T1000 (cell line): Measurements from ENCODE around the gene RUNDC3A.
"Not testable (repeated sequence)": the region's sequence is repeated elsewhere in the genome, so short reads cannot be mapped to it uniquely, and the experiment has no call there.

Experiments used
- DNase-seq: peaks from one replicate; lab custom pipeline; 2025; ENCODE audit warnings: mixed read lengths; lab: John Stamatoyannopoulos, UW

The RUNDC3A gene

DNA sequence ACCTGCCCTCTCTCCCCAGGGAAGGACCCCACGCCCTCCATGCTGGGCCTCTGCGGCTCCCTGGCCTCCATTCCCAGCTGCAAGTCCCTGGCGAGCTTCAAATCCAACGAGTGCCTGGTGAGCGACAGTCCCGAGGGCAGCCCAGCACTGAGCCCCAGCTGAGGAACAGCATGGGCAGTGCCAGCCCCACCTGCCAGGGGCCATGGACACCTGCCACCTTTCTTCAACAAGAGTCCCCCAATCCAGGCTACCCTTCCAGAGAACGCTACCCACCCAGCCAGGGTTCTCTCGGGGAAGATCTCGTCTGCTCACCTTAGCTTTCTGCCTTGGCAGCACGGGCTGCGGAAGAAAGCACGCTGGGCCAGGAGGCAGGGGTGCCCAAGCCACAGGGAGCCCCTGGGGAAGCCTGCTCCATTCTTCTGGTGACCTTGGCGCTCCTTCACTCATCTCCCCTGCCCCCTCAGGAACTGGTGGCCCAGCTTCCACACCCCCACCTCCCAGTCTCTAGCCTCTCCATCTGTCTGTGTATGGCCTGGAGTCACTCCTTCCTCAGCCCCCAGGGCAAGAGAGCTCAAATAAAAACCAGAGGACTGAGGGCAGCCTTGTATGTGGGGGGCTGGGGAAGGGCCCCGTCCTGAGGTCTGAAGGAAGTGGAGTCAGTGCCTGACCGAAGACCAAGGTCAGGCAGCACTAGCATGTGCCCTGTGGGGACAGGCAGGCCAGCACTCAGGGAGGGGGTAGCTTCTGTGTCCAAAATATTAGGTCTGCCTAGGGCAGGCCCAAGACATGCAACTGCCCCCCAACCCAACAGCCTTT, 9.9 kb downstream of the RUNDC3A start:
- no peak for DNase-seq

DNA sequence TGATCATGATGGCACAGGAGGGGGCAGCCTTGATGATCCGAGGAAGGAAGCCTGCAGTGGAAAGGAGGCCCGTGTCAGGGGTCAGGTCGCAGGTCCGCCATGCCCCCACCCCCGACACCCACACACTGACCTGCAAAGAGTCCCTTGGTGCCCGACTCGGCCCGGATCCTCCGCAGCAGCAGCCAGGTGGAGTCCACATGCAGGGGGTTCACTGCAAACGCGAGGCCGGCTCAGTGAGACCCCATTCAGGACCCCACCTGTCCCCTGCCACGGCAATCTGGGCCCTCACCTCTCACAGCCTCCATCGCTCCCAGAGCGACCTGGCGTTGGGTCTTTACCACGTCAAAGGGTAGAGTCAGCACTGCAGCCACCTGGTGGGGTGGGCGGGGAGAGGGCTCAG, 11.7 kb downstream of the RUNDC3A start:
- DNase-seq = no peak

DNA sequence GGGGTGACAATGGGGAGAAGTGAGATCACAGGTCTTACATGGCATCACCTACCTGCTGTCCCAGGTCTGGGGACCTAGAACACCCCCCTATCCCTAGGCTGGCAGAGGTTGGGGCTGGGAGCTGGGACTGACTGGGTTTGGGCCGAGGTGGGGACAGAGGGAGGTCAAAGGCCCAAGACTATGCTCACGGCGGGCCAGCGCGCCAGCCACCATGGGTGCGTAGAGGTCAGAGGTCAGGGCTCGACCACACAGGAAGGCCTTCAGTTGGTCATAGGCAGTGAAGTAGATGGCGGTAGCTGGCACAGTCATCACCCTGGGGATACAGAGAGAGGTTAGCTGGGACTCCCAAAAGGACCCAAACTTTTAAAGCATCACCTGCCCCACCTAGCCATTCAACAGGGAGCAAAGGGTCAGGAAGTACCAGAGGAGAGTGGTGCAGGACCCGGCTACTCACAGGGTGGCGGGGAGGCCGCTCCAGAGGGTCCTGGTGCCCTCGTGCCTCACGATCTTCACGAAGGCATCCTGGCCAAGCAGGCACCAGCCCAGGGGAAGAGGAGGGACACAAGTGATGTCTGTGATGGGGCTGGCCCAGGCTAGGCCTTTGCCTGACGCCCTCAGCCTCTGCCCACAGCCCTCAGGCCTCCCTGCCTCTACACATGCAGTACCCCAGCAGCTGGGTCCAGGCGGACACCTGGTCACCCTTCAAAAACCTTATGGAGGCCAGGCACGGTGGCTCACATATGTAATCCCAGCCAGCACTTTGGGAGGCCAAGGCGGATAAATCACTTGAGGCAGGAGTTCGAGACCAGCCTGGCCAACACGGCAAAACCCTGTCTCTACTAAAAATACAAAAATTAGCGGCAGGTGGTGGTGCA, 13.1 kb downstream of the RUNDC3A start:
- no peak for DNase-seq

DNA sequence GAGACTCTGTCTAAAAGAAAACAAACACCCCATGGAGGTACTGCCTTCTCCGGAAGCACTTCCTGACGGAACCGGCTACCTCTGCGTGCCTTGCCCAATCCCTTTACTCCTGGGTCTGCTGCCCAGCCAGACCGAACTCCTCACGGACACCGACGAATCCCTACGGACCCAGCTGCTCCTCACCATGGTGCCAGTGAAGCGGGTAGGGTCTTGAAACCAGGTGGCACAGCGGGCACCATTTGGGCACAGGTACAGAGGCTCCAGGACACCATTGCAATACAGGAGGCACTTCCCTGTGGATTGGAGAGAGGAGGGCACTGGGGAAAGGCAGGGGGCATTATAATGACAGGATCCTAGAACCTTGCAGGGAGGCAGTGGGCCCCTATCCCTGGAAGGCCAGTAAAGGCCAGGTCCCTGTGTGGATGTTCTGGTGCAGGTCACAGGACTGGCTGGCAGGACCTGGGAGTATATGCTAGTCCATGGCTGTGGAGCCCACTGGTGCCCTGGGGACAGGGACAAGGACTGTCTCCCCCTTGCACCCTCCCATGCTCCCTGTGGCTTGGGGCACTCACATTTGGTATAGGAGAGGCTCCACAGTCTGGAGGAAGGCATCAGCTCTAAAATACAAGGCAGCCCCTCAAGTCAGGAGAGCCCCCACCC, 14.0 kb downstream of the RUNDC3A start:
- no peak for DNase-seq

GRCh38 chr17:44323359-44324091, 15.1 kb downstream of the RUNDC3A start:
- DNase-seq = no peak

GRCh38 chr17:44324092-44324570, 15.7 kb downstream of the RUNDC3A start:
- no peak for DNase-seq

DNA sequence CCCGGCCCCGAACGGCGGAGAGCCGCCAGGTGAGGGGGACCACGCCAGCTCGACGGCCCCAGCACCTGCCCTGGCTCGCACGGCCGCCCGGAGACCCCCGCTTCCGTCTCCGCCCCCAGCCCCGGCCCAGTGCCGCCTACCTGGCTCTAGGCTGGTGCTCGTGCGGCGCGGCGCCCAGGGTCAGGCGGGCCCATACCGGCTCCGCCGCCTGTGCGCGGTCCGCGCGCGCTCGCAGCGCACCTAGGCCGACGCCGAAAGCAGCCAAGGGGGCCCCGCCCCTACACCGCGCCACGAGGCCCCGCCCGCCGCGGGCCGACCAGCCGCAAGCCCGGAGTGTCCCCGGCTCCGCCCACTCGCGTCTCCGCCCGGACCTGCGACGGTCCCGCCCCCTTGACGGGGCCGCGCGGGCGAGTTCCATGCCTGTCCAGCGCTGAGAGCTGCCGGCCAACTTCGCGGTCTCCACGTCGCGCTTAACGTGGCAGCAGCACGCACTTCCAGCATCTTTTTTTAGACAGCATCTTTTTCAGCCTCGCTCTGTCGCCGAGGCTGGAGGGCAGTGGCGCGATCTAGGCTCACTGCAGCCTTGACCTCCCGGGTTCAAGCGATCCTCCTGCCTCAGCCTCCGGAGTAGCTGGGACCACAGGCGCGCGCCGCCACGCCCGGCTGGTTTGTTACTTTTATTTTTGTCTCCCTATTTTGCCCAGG, 16.3 kb downstream of the RUNDC3A start, which contains the start of gene SLC25A39:
Gene SLC25A39 (minus strand): TSS at position 253 of the 705 bp plus-strand sequence. CDS start 1,261 bp downstream, outside the sequence.
- peak; percentile 93 for DNase-seq

- peak; percentile 91 for DNase-seq
Observed at GRCh38 chr17:44326861-44327444, 18.6 kb downstream of the RUNDC3A start.

DNA sequence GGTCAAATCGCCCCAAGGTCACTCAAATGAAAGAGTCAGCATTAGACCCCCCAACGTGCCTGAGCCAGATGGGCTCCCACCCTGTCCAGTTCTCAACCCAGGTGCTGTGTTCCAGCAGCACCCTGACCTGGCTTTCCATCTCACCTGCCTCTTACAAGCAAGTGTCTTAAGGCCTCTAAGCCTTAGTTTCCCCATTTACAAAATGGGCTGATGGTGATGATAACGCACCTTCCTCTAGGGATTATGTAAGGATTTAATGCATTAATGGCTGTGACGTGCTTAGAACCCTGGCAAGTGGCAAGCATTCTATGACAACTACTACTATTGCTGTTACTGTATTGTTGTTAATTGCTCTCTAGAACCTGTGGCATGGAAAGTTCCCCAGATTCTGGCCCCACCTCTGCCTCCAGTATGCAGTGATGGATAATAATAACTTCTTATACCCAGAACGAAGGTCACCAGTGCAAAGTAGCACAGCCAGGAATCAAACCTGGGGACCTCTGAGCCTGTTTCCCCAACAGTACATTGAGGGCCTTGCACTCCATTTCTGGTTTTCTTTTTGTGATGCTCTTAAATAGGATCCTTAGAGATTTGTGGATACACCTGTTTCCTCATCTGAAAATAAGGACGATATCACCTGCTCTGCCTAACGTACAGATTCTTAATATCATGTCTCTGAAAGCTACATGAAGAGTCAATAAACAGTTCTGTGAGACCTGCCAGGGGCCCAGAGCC, 19.5 kb downstream of the RUNDC3A start:
- DNase-seq = no peak

- not testable (repeated sequence) for DNase-seq
Observed at GRCh38 chr17:44329516-44329915, 21.1 kb downstream of the RUNDC3A start.

DNA sequence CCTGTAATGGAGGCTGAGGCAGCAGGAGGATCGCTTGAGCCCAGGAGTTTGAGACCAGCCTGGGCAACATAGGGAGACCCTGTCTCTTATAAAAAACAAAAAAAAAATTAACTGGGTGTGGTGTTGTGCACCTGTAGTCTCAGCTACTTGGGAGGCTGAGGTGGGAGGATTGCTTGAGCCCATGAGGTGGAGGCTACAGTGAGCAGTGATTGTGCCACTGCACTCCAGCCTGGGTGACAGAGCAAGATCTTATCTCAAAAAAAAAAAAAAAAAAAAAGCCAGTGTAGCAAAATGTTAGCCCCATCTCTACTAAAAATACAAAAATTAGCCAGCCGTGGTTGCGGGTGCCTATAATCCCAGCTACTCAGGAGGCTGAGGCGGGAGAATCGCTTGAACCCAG, 21.9 kb downstream of the RUNDC3A start:
- DNase-seq = not testable (repeated sequence)

- peak; percentile 43 for DNase-seq
Observed at GRCh38 chr17:44331249-44331760, 22.9 kb downstream of the RUNDC3A start.

- no peak for DNase-seq
Observed at GRCh38 chr17:44333371-44333770, 25.0 kb downstream of the RUNDC3A start.

GRCh38 chr17:44334315-44334714, 25.9 kb downstream of the RUNDC3A start:
- DNase-seq = no peak

DNA sequence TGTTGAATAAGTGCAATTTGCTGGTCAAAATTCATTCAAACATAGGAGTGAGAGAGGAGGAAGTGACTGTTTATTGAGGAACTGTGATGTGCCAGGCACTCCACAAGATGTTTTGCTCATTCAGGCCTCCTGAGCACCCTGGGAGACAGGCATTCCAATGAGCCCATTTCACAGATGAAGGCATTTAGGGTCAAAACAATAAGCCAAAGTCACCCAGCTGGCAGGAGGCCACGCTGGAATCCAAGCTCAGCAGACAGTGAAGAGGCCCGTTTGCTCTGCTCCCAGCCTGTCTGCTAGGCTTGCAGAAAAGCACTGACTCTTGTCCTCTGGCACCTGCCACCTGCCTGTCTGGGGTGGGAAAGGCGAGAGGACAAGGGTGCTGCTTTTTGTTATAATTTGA, 26.3 kb downstream of the RUNDC3A start:
- DNase-seq = no peak

DNA sequence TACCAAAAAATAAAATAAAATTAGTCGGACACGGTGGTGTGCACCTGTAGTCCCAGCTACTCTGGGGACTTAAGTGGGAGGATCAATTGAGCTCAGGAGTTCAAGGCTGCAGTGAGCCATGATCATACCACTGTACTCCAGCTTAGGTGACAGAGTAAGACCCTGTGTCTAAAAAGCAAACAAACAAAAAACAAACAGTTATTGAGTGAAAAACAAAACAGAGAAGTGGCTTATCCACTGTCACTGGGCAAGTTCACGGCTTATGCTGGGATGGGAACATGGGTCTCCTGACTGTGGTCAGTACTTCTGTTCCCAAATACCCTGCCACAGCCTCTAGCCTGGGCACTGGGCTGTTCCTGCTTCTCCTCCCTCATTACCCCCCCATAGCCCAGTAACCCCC, 27.2 kb downstream of the RUNDC3A start:
- no peak for DNase-seq

- no peak for DNase-seq
Observed at GRCh38 chr17:44335968-44336367, 27.6 kb downstream of the RUNDC3A start.

DNA sequence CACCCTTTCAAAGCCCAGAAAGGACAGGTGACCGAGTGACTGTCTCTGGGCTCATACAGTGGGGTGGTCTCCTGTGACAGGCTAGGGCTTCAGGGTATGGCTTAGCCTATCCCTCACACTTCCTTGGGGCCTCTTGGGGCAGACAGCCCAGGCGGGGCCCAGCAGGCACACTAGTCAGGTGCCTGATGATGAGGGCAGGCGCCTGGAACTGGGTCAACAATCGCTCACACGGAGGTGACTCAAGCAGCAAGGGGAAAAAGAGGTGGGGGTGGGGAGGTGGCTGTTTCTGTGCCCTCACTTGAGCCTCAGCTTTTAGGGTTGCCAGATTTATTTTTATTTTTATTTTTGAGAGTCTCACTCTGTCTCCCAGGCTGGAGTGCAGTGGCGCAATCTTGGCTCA, 30.3 kb downstream of the RUNDC3A start:
- DNase-seq = no peak

DNA sequence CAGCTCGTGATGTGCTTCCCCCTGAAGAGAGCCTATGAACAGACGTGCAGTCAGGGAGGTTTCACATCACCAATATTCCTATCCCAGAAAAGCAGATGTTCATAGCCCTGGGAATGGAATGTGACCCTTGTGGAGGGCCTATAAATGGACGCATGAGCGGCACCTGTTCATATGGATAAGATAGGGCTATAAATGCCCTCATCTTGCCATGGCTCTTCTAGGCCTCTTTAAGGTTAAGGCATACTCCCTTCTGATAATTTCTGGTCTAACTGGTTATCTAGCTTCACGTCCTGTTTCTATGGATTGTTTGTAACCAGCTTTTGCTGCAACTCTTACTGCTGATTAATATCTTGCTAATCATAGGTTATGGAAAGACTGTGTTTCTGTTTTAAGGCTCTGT, 32.2 kb downstream of the RUNDC3A start:
- not testable (repeated sequence) for DNase-seq
